Activated CD4-positive, alpha-beta T cell treated with anti-CD3 and anti-CD28 coated beads for 4 hours (primary cell): ENCODE measurements around the gene ZEB1.
A peak's percentile ranks its signal among the peaks of the same experiment; 100 is the strongest.
"Not testable (repeated sequence)": the region's sequence is repeated elsewhere in the genome, so short reads cannot be mapped to it uniquely, and the experiment has no call there.

Source experiments
- DNase-seq, 2 donors: peaks; one replicate each; pipeline ENCODE4 v3.0.0-alpha.2; 2020

ZEB1 gene

GRCh38 chr10:31427334-31427733 is 108.3 kb downstream of the ZEB1 start:
- DNase-seq, result not testable (repeated sequence)

DNA sequence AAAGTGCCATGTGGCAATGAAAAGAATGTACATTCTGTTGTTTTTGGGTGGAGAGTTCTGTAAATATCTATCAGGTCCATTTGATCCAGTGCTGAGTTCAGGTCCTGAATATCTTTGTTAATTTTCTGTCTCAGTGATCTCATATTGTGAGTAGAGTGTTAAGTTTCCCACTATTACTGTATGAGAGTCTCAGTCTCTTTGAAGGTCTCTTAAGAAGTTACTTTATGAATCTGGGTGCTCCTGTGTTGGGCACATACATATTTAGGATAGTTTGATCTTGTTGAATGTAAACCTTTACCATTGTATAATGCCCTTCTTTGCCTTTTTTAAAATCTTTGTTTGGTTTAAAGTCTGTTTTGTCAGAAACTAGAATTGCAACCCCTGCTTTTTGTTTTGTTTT is 109.5 kb downstream of the ZEB1 start:
- DNase-seq, result not testable (repeated sequence)

DNA sequence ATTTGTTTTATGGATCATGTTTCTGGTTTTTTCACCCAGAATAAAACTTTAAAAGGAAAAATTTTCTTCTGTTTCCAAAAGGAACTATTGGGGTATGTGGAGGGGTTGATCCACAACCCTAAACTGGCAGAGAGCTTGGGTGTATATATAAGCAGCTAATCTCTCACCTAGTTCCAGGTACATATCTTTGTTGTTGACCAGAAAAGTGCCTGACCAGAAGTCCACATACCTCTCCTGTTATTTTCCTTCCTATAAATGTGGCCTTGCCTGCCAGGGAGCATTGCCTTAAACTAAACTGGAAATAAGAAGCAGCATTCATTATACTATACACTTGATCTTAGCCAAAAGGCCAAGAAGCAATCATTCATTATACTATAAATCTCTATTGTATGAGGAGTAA is 112.0 kb downstream of the ZEB1 start:
- DNase-seq, result no peak

GRCh38 chr10:31437959-31438358 is 118.9 kb downstream of the ZEB1 start:
- DNase-seq, result no peak

GRCh38 chr10:31451766-31452165 is 132.8 kb downstream of the ZEB1 start:
- no peak for DNase-seq

DNA sequence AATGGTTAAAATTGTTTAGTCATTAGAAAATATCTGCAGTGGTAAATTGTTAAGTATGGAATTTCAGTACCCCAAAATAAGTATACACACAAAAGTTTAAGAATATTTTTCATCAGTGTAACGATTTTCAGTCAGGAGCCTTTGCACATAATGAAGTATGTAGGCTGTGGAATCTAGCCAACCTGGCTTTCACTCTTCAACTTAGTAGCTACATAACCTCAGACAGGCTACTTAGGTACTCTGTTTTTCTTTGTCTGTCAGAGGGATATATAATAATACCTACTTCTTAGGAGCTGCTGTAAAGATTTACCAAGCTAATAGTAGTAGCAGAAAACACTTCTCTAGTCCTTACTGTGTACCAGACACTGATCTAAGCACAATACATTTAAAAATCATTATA is 137.5 kb downstream of the ZEB1 start:
- DNase-seq, result no peak

DNA sequence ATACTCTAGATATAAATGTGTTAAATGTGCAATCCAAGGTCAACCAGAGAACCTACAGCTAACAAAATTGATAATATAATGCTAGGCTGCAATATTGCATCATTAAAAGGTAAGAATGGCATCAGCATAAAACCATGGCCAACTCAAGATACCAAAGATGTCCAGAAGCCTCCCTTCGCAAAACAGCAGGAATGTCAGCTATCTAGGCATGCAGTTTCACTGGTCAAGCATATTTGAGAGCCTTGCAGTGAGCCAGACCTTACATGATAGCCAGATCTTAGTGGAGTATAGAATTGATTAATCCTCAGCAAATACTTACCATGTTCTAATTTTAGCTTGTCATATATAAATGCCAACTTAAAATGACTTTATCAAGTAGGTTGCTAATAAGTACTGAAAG is 138.8 kb downstream of the ZEB1 start:
- no peak for DNase-seq

DNA sequence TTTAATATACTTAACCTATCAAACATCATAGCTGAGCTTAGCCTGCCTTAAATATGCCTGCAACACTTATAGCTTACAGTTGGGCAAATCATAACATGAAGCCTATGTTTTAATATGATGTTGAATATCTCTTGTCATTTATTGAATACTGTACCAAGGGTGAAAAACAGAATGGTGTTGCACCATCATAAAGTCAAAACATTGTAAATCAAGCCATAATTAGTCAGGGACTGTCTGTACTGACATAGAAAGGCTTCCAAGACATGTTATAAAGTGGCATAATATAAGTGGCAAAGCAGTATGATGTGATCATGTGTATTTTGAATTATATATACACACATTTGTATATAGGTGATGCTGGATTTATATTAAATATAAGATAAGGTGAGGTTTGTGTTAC is 140.0 kb downstream of the ZEB1 start:
- no peak for DNase-seq

GRCh38 chr10:31460242-31460641 is 141.2 kb downstream of the ZEB1 start:
- no peak for DNase-seq

- DNase-seq, result no peak
These were observed 145.5 kb downstream of the ZEB1 start for GRCh38 chr10:31464552-31464951.

DNA sequence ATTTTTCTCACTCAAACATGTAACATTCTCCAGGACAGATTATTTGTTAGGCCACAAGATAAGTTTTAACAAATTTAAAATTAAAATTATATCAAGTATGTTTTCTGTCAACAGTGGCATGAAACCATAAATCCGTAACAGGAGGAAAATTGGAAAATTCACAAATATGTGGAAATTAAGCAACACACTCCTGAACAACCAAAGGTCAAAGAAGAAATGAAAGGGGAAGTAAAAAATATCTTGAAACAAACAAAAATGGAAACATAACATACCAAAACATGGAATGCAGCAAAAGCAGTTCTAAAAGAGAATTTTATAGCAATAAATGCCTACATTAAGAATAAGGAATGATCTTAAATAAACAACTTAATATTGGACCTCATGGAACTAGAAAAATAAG is 147.3 kb downstream of the ZEB1 start:
- DNase-seq, result no peak

DNA sequence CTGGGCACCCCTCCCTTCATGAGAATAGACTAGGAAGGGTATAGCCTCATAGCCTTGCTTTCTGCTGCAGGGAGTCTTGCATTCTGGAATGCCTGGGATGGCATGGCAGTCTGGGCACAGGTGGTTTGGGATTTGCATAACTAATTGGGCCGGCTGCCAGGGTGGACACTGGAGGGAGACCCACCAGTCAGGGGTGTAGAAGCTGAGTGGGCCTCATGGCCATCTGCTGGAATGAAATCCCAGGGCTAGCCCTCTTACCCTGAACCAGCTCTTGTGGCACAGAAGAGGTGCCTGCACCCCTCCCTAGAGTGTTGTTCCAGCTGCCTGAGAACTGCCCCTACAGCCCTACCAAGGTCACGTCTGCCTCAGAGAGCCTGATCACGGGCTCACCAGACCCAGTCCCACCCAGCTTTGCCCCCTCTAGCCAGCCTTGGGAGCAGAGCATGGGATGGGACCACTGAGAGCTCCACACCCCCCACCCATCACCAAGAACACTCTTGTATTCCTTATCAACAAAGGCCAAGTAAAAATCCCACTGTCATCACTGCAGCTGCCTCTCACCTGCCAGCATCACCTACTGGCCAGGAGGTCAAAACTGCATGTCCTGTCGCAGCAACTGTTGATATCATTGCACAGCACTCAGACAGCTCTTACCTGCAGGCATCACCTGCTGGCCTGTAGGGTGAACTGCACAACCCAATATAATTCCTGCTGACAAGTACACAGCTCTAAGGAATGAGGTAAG is 148.9 kb downstream of the ZEB1 start:
- DNase-seq, result no peak

DNA sequence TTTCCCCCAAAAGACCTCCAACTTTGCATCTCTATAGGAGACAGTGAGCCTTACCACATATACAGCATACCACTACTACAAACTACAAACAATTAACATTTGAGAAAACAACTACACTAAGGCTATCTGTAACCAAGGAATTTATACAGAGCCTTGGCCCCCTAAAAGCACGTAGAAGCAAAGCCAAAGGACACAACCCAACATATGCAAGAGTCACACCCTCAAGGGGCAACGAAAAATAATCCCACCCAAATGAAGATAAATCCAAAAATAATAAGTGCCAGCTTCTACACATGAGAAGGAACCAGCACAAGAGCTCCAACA is 149.5 kb downstream of the ZEB1 start:
- DNase-seq, result no peak

DNA sequence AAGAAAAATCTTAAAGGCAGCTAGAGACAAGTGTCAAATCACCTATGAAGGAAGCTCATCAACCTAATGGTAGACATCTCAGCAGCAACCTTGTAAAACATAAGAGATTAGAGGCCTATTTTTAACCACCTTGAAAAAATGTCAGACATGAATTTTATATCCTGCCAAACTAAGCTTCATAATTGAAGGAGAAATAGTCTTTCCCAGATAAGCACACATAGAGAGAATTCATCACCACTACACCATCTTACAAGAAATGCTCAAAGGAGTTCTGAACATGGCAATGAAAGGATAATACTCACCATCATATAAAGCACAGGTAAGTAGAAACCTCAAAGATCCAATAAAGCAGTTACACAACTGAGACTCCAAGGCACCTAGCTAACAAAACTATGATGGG is 156.5 kb downstream of the ZEB1 start:
- DNase-seq, result no peak

- DNase-seq, result no peak
These were observed 157.1 kb downstream of the ZEB1 start for GRCh38 chr10:31476088-31476487.

DNA sequence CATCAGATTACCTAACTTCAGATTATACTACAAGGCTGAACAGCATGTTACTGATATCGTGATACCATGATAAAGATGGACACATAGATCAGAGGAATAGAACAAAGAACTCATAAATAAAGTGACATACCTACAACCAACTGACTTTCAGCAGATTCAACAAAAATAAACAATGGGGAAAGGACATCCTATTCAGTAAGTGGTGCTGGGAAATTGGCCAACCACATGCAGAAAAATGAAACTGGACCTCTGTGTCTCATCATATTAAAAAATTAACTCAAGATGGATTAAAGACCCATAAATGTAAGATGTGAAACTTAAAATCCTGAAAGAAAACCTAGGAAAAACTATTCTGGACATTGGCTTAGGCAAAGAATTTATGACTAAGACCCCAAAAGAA is 158.6 kb downstream of the ZEB1 start:
- no peak for DNase-seq

- DNase-seq, result no peak
These were observed 160.7 kb downstream of the ZEB1 start for GRCh38 chr10:31479752-31480151.

GRCh38 chr10:31483546-31483945 is 164.5 kb downstream of the ZEB1 start:
- no peak for DNase-seq

- no peak for DNase-seq
These were observed 165.6 kb downstream of the ZEB1 start for GRCh38 chr10:31484431-31485135.

GRCh38 chr10:31490858-31491504 is 172.0 kb downstream of the ZEB1 start:
- DNase-seq, result peak in 1 of 2 donors; percentile 34

DNA sequence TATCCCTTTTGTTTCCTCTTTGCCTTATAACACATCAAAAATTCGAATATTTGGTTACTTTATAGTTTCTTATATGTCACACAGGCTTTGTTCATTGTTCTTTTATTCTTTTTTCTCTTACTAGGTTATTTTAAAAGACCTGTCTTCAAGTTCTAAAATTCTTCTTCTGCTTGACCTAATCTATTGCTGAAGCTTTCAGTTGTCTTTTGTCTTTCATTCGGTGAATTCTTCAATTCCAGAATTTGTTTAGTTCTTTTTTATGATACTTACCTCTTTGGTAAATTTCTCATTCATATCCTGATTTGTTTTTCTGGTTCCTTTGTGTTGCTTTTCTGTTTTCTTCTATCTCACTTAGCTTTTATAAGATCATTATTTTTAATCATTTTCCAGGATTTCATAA is 188.4 kb downstream of the ZEB1 start:
- DNase-seq, result no peak

GRCh38 chr10:31508234-31508633 is 189.2 kb downstream of the ZEB1 start:
- no peak for DNase-seq

DNA sequence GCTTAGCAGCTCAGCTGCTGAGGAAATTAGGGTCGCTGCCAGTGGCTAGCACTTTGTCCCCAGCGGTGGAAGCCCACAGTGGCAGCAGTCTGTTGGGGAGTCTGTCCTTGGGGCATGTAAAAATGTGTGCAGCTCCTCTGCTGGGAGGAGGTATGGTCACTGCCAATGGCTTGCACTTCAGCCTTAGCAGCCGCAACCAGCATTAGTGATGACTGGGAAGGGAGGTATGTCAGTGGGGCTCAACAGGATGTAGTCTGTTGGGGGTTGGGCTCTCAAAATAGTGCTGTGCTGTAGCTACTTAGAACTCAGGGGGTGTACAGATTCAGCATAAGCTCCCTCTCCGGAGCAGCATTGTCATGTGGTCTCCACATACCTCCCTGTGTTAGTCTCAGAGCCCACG is 189.9 kb downstream of the ZEB1 start:
- DNase-seq, result no peak

DNA sequence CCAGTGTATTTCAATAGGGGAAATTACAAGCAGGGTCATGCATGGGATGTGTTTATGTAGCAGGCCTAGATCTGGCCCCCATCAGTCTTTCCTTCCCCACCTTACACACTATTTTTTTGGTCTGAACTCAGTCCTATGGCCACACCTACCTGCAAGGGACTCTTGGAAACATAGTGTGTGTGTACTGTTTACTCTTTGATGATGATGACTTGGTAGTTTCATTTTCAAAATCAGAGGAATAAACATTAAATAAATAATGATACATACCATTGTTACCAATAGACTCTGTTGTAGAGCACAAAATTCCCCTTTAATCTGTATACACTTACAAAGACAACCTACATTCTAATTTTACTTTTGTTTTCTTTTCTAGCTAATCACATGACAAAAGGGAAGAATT is 191.0 kb downstream of the ZEB1 start:
- DNase-seq, result no peak
